ENCODE data around the gene TSHZ2.

Gene TSHZ2

GRCh38 chr20:52985687-52986086 is 13.5 kb downstream of the TSHZ2 start:
- TF ChIP-seq, protein P1, sequence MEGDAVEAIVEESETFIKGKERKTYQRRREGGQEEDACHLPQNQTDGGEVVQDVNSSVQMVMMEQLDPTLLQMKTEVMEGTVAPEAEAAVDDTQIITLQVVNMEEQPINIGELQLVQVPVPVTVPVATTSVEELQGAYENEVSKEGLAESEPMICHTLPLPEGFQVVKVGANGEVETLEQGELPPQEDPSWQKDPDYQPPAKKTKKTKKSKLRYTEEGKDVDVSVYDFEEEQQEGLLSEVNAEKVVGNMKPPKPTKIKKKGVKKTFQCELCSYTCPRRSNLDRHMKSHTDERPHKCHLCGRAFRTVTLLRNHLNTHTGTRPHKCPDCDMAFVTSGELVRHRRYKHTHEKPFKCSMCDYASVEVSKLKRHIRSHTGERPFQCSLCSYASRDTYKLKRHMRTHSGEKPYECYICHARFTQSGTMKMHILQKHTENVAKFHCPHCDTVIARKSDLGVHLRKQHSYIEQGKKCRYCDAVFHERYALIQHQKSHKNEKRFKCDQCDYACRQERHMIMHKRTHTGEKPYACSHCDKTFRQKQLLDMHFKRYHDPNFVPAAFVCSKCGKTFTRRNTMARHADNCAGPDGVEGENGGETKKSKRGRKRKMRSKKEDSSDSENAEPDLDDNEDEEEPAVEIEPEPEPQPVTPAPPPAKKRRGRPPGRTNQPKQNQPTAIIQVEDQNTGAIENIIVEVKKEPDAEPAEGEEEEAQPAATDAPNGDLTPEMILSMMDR (conservative IDR thresholded peaks at IDR 0.05; ENCODE audit: low read depth, low read length): no peak
- Histone ChIP-seq H3K4me1 (ENCODE audit: low read depth, poor library complexity, severe bottlenecking) (no peaks in the 10 kb centered on the region), H3K9ac (no peak overlapping the region), H3K36me3 (ENCODE audit: insufficient read depth) (no peaks in the 10 kb centered on the region), H3K27me3 (ENCODE audit: insufficient read depth, low read depth) (no peaks in the 10 kb centered on the region), H3K4me2 (no peak overlapping the region), H2AFZ (ENCODE audit: low read depth) (no peak overlapping the region), H4K20me1 (ENCODE audit: insufficient read depth) (no peaks in the 10 kb centered on the region), H3K27ac (no peak overlapping the region), H3K4me3 (IDR thresholded peaks at IDR 0.05; ENCODE audit: insufficient read depth, low read depth, low read length) (no peak overlapping the region), H3K79me2 (ENCODE audit: insufficient read depth, low read depth) (no peaks in the 10 kb centered on the region)

DNA sequence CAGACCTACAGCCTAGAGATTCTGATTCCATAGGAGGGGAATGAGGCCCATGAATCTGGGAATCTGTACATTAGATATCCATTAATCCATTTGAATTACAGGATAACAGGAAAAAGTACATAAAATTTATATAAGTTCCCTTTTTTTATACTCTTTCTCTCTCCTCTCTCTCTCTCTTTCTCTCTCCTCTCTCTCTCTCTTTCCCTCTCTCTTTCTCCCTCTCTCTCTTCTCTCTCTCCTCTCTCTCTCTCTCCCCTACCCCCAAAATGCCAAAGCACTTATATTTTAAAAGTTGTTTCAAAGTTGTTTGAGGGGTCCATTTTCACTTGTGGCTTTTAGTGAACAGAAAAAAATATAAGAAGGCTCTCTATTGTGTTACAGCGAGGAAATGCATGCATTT is 15.1 kb downstream of the TSHZ2 start:
- Histone ChIP-seq H3K4me2 (no peak overlapping the region), H3K79me2 (ENCODE audit: insufficient read depth, low read depth) (no peaks in the 10 kb centered on the region), H3K4me3 (IDR thresholded peaks at IDR 0.05; ENCODE audit: insufficient read depth, low read depth, low read length) (no peak overlapping the region), H3K27ac (no peak overlapping the region), H3K9ac (no peak overlapping the region), H3K36me3 (ENCODE audit: insufficient read depth) (no peaks in the 10 kb centered on the region), H3K4me1 (ENCODE audit: low read depth, poor library complexity, severe bottlenecking) (no peaks in the 10 kb centered on the region), H3K27me3 (ENCODE audit: insufficient read depth, low read depth) (no peaks in the 10 kb centered on the region), H2AFZ (ENCODE audit: low read depth) (no peak overlapping the region), H4K20me1 (ENCODE audit: insufficient read depth) (no peaks in the 10 kb centered on the region)
- TF ChIP-seq, protein P1 (conservative IDR thresholded peaks at IDR 0.05; ENCODE audit: low read depth, low read length): no peak

DNA sequence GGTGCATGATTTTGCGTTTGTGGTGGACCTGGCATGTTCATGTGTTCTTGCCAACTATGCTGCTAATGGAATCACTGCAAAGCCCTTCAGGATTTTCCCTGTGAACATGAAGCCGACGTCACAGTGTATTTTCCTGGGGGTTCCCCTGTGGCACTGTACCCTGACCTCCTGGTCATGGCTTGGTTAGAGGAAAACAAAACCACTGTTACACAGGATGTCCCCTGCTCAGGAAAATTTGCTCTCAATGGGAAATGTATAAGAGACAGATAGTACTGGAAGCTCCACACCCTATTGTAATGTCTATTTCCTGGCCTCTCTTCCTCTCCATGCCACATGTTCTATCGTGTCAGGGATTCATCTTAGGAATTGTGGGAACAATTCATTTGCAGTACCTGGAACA is 19.7 kb downstream of the TSHZ2 start:
- no peaks in the 10 kb centered on the region for H3K4me1 ChIP-seq (ENCODE audit: low read depth, poor library complexity, severe bottlenecking)

GRCh38 chr20:52992632-52993031 is 20.5 kb downstream of the TSHZ2 start:
- no peak overlapping the region for H3K4me2 ChIP-seq
- TF ChIP-seq, protein P1 (conservative IDR thresholded peaks at IDR 0.05; ENCODE audit: low read depth, low read length): no peak
- H2AFZ ChIP-seq (ENCODE audit: low read depth): no peak overlapping the region
- H3K27me3 ChIP-seq (ENCODE audit: insufficient read depth, low read depth): no peaks in the 10 kb centered on the region
- H4K20me1 ChIP-seq (ENCODE audit: insufficient read depth): no peaks in the 10 kb centered on the region
- no peak overlapping the region for H3K9ac ChIP-seq
- no peaks in the 10 kb centered on the region for H3K4me1 ChIP-seq (ENCODE audit: low read depth, poor library complexity, severe bottlenecking)
- H3K4me3 ChIP-seq (IDR thresholded peaks at IDR 0.05; ENCODE audit: insufficient read depth, low read depth, low read length): no peak overlapping the region
- no peaks in the 10 kb centered on the region for H3K79me2 ChIP-seq (ENCODE audit: insufficient read depth, low read depth)
- H3K27ac ChIP-seq: no peak overlapping the region
- no peaks in the 10 kb centered on the region for H3K36me3 ChIP-seq (ENCODE audit: insufficient read depth)

More for the DNA sequence above, 19.7 kb downstream of the TSHZ2 start:
- H4K20me1 ChIP-seq (ENCODE audit: insufficient read depth): no peaks in the 10 kb centered on the region
- no peak overlapping the region for H2AFZ ChIP-seq (ENCODE audit: low read depth)
- no peak overlapping the region for H3K9ac ChIP-seq
- no peaks in the 10 kb centered on the region for H3K27me3 ChIP-seq (ENCODE audit: insufficient read depth, low read depth)
- no peak overlapping the region for H3K4me2 ChIP-seq
- no peak overlapping the region for H3K4me3 ChIP-seq (IDR thresholded peaks at IDR 0.05; ENCODE audit: insufficient read depth, low read depth, low read length)
- no peaks in the 10 kb centered on the region for H3K36me3 ChIP-seq (ENCODE audit: insufficient read depth)
- H3K27ac ChIP-seq: no peak overlapping the region
- TF ChIP-seq, protein P1 (conservative IDR thresholded peaks at IDR 0.05; ENCODE audit: low read depth, low read length): no peak
- no peaks in the 10 kb centered on the region for H3K79me2 ChIP-seq (ENCODE audit: insufficient read depth, low read depth)
